DOHH2 (cell line): ENCODE data around the gene CASP14.

ENCODE experiments used
- CTCF ChIP-seq: fragments of 200-600 bp; sonication (generic); IDR thresholded peaks from one replicate; pipeline ENCODE4 v1.5.1; 2014; ENCODE audit warnings: antibody characterized with exemption, mild to moderate bottlenecking, low read depth, low read length; ENCODE audit not compliant: poor library complexity, severe bottlenecking
- EZH2phosphoT487 ChIP-seq: fragments of 200-600 bp; sonication (generic); IDR thresholded peaks from 2 replicates; pipeline ENCODE4 v1.6.1; 2017; ENCODE audit warnings: borderline replicate concordance, mild to moderate bottlenecking, antibody characterized with exemption, low read length, moderate library complexity, mixed read lengths

DNA sequence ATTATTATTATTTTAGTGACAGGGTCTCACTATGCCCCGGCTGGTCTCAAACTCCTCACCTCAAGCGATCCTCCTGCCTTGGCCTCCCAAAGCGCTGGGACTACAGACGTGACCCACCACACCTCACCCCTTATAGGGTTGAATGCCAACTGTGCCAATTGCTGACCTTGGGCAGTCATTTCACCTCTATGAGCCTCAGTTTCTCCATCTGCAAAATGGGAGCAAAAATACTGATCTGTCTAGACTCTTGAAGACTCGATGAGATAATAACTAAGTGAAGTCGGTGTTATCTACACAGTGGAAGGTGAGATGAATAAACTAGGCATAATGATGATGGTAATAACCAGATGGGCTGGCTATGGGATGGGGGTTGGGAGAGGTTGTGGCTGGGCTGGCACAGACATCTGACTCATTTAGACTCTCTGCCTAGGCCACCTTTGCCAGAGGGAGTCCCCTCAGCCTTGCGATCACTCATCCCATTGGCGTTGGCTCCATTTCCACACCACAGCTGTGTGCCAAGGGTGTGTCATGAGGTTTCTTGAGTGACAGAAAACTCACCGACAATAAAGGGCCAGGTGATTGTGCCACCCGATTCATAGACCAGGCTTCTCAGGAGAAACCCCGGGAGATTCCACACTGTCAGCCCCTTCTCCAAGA, at the start of gene CASP14:
- TF ChIP-seq CTCF (no peak), EZH2phosphoT487 (no peak)
